ENCODE data around the gene PTBP2.

PTBP2 gene

GRCh38 chr1:96820671-96821070 is 99.1 kb downstream of the PTBP2 start:
- in situ Hi-C loops (cut with HindIII; ENCODE audit: low pct_ligation_motif_present, low sequenced_read_pairs): no loop called here
- no peak for TF ChIP-seq CTCF (IDR thresholded peaks at IDR 0.05; ENCODE audit: low read depth, low read length, missing control alignments)
- no peak for DNase-seq

GRCh38 chr1:96825231-96825630 is 103.6 kb downstream of the PTBP2 start:
- in situ Hi-C loops (cut with HindIII; ENCODE audit: low pct_ligation_motif_present, low sequenced_read_pairs): no loop called here

More at GRCh38 chr1:96820671-96821070, 99.1 kb downstream of the PTBP2 start:
- Histone ChIP-seq H3K4me3 (ENCODE audit: low read depth, low read length) (no peak overlapping the region), H3K27me3 (replicated peaks) (no peaks in the 10 kb centered on the region), H3K27ac (no peak overlapping the region), H3K36me3 (replicated peaks) (no peaks in the 10 kb centered on the region)

GRCh38 chr1:96825950-96826576 is 104.5 kb downstream of the PTBP2 start:
- DNase-seq: no peak
- H3K27ac ChIP-seq: no peak overlapping the region
- no peaks in the 10 kb centered on the region for H3K27me3 ChIP-seq (replicated peaks)
- no peaks in the 10 kb centered on the region for H3K36me3 ChIP-seq (replicated peaks)
- H3K4me3 ChIP-seq (ENCODE audit: low read depth, low read length): no peak overlapping the region
- in situ Hi-C loops (cut with HindIII; ENCODE audit: low pct_ligation_motif_present, low sequenced_read_pairs): no loop called here
- TF ChIP-seq CTCF (IDR thresholded peaks at IDR 0.05; ENCODE audit: low read depth, low read length, missing control alignments): no peak

More at GRCh38 chr1:96825231-96825630, 103.6 kb downstream of the PTBP2 start:
- no peak overlapping the region for H3K27ac ChIP-seq
- H3K36me3 ChIP-seq (replicated peaks): no peaks in the 10 kb centered on the region
- DNase-seq: no peak
- H3K4me3 ChIP-seq (ENCODE audit: low read depth, low read length): no peak overlapping the region
- no peak for TF ChIP-seq CTCF (IDR thresholded peaks at IDR 0.05; ENCODE audit: low read depth, low read length, missing control alignments)
- no peaks in the 10 kb centered on the region for H3K27me3 ChIP-seq (replicated peaks)

GRCh38 chr1:96833376-96833775 is 111.8 kb downstream of the PTBP2 start:
- no peaks in the 10 kb centered on the region for H3K36me3 ChIP-seq (replicated peaks)
- no peak for TF ChIP-seq CTCF (IDR thresholded peaks at IDR 0.05; ENCODE audit: low read depth, low read length, missing control alignments)
- no peak overlapping the region for H3K27ac ChIP-seq
- in situ Hi-C loops (cut with HindIII; ENCODE audit: low pct_ligation_motif_present, low sequenced_read_pairs): no loop called here
- DNase-seq: no peak
- no peaks in the 10 kb centered on the region for H3K27me3 ChIP-seq (replicated peaks)
- no peak overlapping the region for H3K4me3 ChIP-seq (ENCODE audit: low read depth, low read length)

- no peak for TF ChIP-seq CTCF (IDR thresholded peaks at IDR 0.05; ENCODE audit: low read depth, low read length, missing control alignments)
- in situ Hi-C loops (cut with HindIII; ENCODE audit: low pct_ligation_motif_present, low sequenced_read_pairs): no loop called here
Observed at GRCh38 chr1:96834986-96835385, 113.4 kb downstream of the PTBP2 start.

More at GRCh38 chr1:96834986-96835385, 113.4 kb downstream of the PTBP2 start:
- H3K27me3 ChIP-seq (replicated peaks): no peaks in the 10 kb centered on the region
- no peak overlapping the region for H3K4me3 ChIP-seq (ENCODE audit: low read depth, low read length)
- no peak for DNase-seq
- no peaks in the 10 kb centered on the region for H3K36me3 ChIP-seq (replicated peaks)
- H3K27ac ChIP-seq: no peak overlapping the region
